MM.1S (cell line): ENCODE measurements around the gene TSPAN15.
"Not testable (repeated sequence)": the region's sequence is repeated elsewhere in the genome, so short reads cannot be mapped to it uniquely, and the experiment has no call there.

Experiments used
- DNase-seq: peaks from one replicate; pipeline ENCODE4 v3.0.0-alpha.2; 2015
- H2AFZ ChIP-seq: fragments of 300-600 bp; sonication (generic); 2 replicates; pipeline ENCODE4 v1.6.0; 2016; ENCODE audit warnings: antibody characterized with exemption, low read length
- H3F3A ChIP-seq: fragments of 300-600 bp; sonication (generic); 2 replicates; pipeline ENCODE4 v1.6.1; 2016; ENCODE audit warnings: mild to moderate bottlenecking, antibody characterized with exemption, low read length, moderate library complexity, mixed read lengths; ENCODE audit not compliant: insufficient read depth
- H3K27ac ChIP-seq: fragments of 300-600 bp; sonication (generic); 2 replicates; pipeline ENCODE4 v1.5.1; 2016; ENCODE audit warnings: mild to moderate bottlenecking, low read length
- H3K27me3 ChIP-seq: fragments of 300-600 bp; sonication (generic); replicated peaks from 2 replicates; pipeline ENCODE4 v1.6.0; 2016; ENCODE audit warnings: low read length; ENCODE audit not compliant: insufficient read depth
- H3K36me3 ChIP-seq: fragments of 300-600 bp; sonication (generic); replicated peaks from 2 replicates; pipeline ENCODE4 v1.6.1; 2016; ENCODE audit warnings: mild to moderate bottlenecking, low read length, mixed read lengths; ENCODE audit not compliant: insufficient read depth
- H3K4me1 ChIP-seq: fragments of 300-600 bp; sonication (generic); 2 replicates; pipeline ENCODE4 v1.6.1; 2016; ENCODE audit warnings: low read length, mixed read lengths
- H3K4me2 ChIP-seq: fragments of 300-600 bp; sonication (generic); 2 replicates; pipeline ENCODE4 v1.6.0; 2016; ENCODE audit warnings: low read depth, low read length
- H3K4me3 ChIP-seq: fragments of 300-600 bp; sonication (generic); 2 replicates; pipeline ENCODE4 v1.5.1; 2016; ENCODE audit warnings: low read length, mixed read lengths
- H3K79me2 ChIP-seq: fragments of 300-600 bp; sonication (generic); 2 replicates; pipeline ENCODE4 v1.6.1; 2016; ENCODE audit warnings: mixed run types, low read length, mixed read lengths
- H3K9ac ChIP-seq: fragments of 300-600 bp; sonication (generic); 2 replicates; pipeline ENCODE4 v1.6.1; 2016; ENCODE audit warnings: low read length, mixed read lengths
- H3K9me2 ChIP-seq: fragments of 300-600 bp; sonication (generic); replicated peaks from 2 replicates; pipeline ENCODE4 v1.6.1; 2016; ENCODE audit warnings: mild to moderate bottlenecking, low read length, mixed read lengths; ENCODE audit not compliant: insufficient read depth
- H3K9me3 ChIP-seq: fragments of 300-600 bp; sonication (generic); replicated peaks from 2 replicates; pipeline ENCODE4 v1.6.1; 2016; ENCODE audit warnings: mild to moderate bottlenecking, low read length, mixed read lengths; ENCODE audit not compliant: insufficient read depth
- H4K20me1 ChIP-seq: fragments of 300-600 bp; sonication (generic); 2 replicates; pipeline ENCODE4 v1.6.1; 2016; ENCODE audit warnings: mild to moderate bottlenecking, low read length, moderate library complexity, mixed read lengths; ENCODE audit not compliant: insufficient read depth
- EZH2 ChIP-seq: fragments of 300-600 bp; sonication (generic); optimal IDR thresholded peaks from 2 replicates; pipeline ENCODE3; 2017; ENCODE audit warnings: low read depth, mild to moderate bottlenecking, antibody characterized with exemption, low read length, mixed read lengths
- EZH2phosphoT487 ChIP-seq: fragments of 300-600 bp; sonication (generic); IDR thresholded peaks from 2 replicates; pipeline ENCODE4 v1.6.1; 2018; ENCODE audit warnings: antibody characterized with exemption, low read length
- TF ChIP-seq, protein P1 (sequence below): fragments of 300-600 bp; sonication (generic); IDR thresholded peaks from 2 replicates; pipeline ENCODE4 v1.5.1; 2016; ENCODE audit warnings: antibody characterized with exemption, low read length, mixed read lengths

TSPAN15 gene

DNA sequence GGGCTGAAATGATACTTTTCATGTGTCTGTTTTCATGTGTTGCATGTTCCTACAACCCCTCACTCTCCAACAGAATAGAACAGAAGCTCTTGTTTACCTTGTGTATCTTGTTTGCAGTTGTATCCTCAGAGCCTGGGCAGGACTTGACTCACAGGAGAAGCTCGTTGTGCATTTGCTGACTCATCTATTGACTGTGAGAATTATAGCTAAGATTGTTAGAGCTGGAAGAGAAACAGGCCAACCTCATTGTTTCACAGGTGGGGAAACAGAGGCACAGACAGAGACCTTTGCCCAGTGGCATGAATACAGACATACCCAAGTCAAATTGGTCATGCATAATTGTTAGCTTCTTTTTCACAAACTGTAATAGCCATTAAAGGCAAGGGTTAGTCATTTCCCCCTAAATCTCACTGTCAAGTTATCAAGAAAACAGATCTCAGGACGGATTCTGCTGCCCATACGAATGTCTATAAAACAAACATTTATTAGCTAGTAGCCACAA lies 4.6 kb upstream of the TSPAN15 start:
- no peaks in the 10 kb centered on the region for H3F3A ChIP-seq
- H3K4me1 ChIP-seq = no peaks in the 10 kb centered on the region
- H3K27me3 ChIP-seq = no peaks in the 10 kb centered on the region
- H3K79me2 ChIP-seq = no peaks in the 10 kb centered on the region
- no peaks in the 10 kb centered on the region for H3K9me2 ChIP-seq
- H3K27ac ChIP-seq = no peak overlapping the region
- H3K4me2 ChIP-seq = no peak overlapping the region
- no peaks in the 10 kb centered on the region for H3K9me3 ChIP-seq
- no peaks in the 10 kb centered on the region for H4K20me1 ChIP-seq
- no peak overlapping the region for H3K9ac ChIP-seq
- no peak for DNase-seq
- no peaks in the 10 kb centered on the region for H3K36me3 ChIP-seq
- H2AFZ ChIP-seq = no peak overlapping the region
- no peak overlapping the region for H3K4me3 ChIP-seq
- no peak for TF ChIP-seq EZH2phosphoT487
- no peak for TF ChIP-seq EZH2
- TF ChIP-seq, protein P1, sequence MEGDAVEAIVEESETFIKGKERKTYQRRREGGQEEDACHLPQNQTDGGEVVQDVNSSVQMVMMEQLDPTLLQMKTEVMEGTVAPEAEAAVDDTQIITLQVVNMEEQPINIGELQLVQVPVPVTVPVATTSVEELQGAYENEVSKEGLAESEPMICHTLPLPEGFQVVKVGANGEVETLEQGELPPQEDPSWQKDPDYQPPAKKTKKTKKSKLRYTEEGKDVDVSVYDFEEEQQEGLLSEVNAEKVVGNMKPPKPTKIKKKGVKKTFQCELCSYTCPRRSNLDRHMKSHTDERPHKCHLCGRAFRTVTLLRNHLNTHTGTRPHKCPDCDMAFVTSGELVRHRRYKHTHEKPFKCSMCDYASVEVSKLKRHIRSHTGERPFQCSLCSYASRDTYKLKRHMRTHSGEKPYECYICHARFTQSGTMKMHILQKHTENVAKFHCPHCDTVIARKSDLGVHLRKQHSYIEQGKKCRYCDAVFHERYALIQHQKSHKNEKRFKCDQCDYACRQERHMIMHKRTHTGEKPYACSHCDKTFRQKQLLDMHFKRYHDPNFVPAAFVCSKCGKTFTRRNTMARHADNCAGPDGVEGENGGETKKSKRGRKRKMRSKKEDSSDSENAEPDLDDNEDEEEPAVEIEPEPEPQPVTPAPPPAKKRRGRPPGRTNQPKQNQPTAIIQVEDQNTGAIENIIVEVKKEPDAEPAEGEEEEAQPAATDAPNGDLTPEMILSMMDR = no peak

DNA sequence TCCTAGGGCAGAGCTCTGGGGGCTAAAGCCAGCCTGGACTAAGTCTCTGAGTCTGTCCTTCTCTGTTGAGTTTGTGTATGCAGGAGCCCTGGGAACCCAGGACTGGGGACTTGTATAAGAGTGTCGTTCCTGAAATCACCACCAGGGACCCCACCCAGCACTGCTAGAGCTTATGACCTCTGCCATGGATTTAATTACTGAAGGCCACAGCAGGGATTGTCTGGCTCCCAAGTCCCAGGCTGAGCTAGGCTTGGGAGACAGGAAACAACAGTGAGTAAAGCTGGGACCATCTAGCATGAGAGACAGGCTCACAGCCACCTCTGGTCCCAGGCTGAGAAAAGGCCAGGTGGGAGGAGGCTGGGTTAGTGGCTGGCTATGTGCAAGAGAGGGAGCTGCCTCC lies 1.4 kb upstream of the TSPAN15 start:
- Histone ChIP-seq H3K9ac (no peak overlapping the region), H3K27ac (no peak overlapping the region), H3K4me1 (no peaks in the 10 kb centered on the region), H3K79me2 (no peaks in the 10 kb centered on the region), H3F3A (no peaks in the 10 kb centered on the region), H2AFZ (no peak overlapping the region), H3K4me2 (no peak overlapping the region), H3K27me3 (no peaks in the 10 kb centered on the region; the same call in 1 of the 2 replicates), H3K9me2 (no peaks in the 10 kb centered on the region), H4K20me1 (no peaks in the 10 kb centered on the region), H3K4me3 (no peak overlapping the region), H3K36me3 (no peaks in the 10 kb centered on the region), H3K9me3 (no peaks in the 10 kb centered on the region)
- no peak for TF ChIP-seq EZH2phosphoT487
- TF ChIP-seq, protein P1 = peak; percentile 44
- DNase-seq = peak; percentile 21

DNA sequence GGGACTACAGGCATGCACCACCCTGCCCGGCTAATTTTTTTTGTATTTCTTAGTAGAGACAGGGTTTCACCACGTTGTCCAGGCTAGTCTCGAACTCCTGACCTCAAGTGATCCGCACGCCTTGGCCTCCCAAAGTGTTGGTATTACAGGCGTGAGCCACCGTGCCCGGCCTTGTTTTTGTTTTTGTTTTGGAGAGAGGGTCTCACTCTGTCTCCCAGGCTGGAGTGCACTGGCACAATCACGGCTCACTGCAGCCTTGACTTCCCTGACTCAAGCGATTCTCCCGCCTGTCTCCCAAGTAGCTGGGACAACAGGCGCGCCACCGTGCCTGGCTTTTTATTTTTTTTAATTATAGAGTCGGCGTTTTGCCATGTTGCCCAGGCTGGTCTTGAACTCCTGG lies 870 bp upstream of the TSPAN15 start:
- not testable (repeated sequence) for H3K79me2 ChIP-seq, H3K9me3 ChIP-seq, H3K27me3 ChIP-seq, DNase-seq, H2AFZ ChIP-seq, H3K9ac ChIP-seq, H3K27ac ChIP-seq, H3K4me2 ChIP-seq, H3K36me3 ChIP-seq, H4K20me1 ChIP-seq, H3F3A ChIP-seq, H3K4me3 ChIP-seq, H3K4me1 ChIP-seq, H3K9me2 ChIP-seq

DNA sequence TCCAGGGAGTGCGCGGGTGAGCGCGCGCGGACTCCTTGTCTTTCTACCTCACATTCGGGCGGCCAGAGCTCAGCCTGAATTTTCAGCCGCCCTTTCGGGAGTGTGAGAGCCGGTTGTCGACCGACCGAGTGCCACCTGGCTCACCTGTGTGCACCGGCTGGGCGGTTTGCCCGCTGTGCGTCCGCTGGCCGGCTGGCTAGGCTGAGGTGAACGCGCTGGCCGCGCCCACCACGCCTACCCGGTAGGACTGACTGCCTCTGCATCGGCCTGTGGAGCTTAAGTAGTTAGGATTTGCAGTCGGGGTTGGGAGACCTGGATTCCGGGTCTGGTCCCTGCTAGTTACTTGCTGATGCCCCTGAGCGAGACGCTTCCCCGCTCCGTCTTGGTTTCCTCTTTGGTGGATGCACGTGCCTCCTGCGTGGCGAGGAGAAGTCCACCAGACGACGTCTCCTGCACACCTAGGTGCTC lies 553 bp downstream of the TSPAN15 start:
- Histone ChIP-seq H3F3A (no peaks in the 10 kb centered on the region), H3K27me3 (no peaks in the 10 kb centered on the region; the same call in 1 of the 2 replicates), H3K79me2 (no peaks in the 10 kb centered on the region), H3K27ac (no peak overlapping the region), H3K4me3 (peak overlapping the region; percentile 55), H3K9me3 (no peaks in the 10 kb centered on the region), H3K9me2 (no peaks in the 10 kb centered on the region), H3K4me1 (no peaks in the 10 kb centered on the region), H3K4me2 (peak overlapping the region; percentile 86), H2AFZ (peak overlapping the region; percentile 82), H4K20me1 (no peaks in the 10 kb centered on the region), H3K36me3 (no peaks in the 10 kb centered on the region), H3K9ac (no peak overlapping the region)
- TF ChIP-seq, protein P1 = no peak
- TF ChIP-seq EZH2 (no peak), EZH2phosphoT487 (no peak)
- no peak for DNase-seq
